PC-9 (cell line): ENCODE data around the gene IGFBP1. TPM values are rescaled to one million over a fixed set of nuclear protein-coding genes. Genes with fewer than 3 reads are reported as not detected.
"Not testable (repeated sequence)": the region's sequence is repeated elsewhere in the genome, so short reads cannot be mapped to it uniquely, and the experiment has no call there.

Experiments
- BruUV-seq: library from RNA; stranded (reverse); fragments of 400-500 nt; replicated peaks from 2 replicates; lab custom pipeline; 2021; lab: Mats Ljungman, UMichigan
- CTCF ChIA-PET: fragments of 300-600 bp; sonication (Branson Sonifier 250); formaldehyde crosslinking; loops from one replicate; lab custom pipeline; 2022; ENCODE audit warnings: antibody characterized with exemption; lab: Charles Lee
- POLR2A ChIA-PET: fragments of 300-600 bp; sonication (Branson Sonifier 250); formaldehyde crosslinking; loops from one replicate; lab custom pipeline; 2022; ENCODE audit warnings: antibody characterized with exemption; ENCODE audit not compliant: unreplicated experiment; lab: Charles Lee
- DNase-seq, 2 experiments: peaks; one replicate each; pipeline versions ENCODE4 v3.0.0 to v3.0.0-alpha.2; 2015 to 2022; ENCODE audit warnings: mixed read lengths in 1 of 2
- H2AFZ ChIP-seq: fragments of 200-600 bp; sonication (generic); 2 replicates; pipeline ENCODE4 v1.8.1; 2017; ENCODE audit warnings: antibody characterized with exemption
- H3F3A ChIP-seq: fragments of 200-600 bp; sonication (generic); 2 replicates; pipeline ENCODE4 v1.8.1; 2017; ENCODE audit warnings: antibody characterized with exemption, mild to moderate bottlenecking, low read depth; ENCODE audit not compliant: insufficient read depth
- H3K27ac ChIP-seq: fragments of 200-600 bp; sonication (generic); 2 replicates; pipeline ENCODE4 v1.6.1; 2016; ENCODE audit warnings: mixed run types
- H3K27me3 ChIP-seq: fragments of 200-600 bp; sonication (generic); 2 replicates; pipeline ENCODE4 v1.6.1; 2016; ENCODE audit warnings: low read depth, mixed run types; ENCODE audit not compliant: insufficient read depth
- H3K36me3 ChIP-seq: fragments of 200-600 bp; sonication (generic); 2 replicates; pipeline ENCODE4 v1.6.1; 2016; ENCODE audit warnings: low read depth, mixed run types
- H3K4me1 ChIP-seq: fragments of 200-600 bp; sonication (generic); replicated peaks from 2 replicates; pipeline ENCODE4 v1.6.1; 2016; ENCODE audit warnings: mixed run types; ENCODE audit not compliant: insufficient read depth
- H3K4me2 ChIP-seq: fragments of 200-600 bp; sonication (generic); 2 replicates; pipeline ENCODE4 v1.6.1; 2017; ENCODE audit warnings: mixed run types
- H3K4me3 ChIP-seq: fragments of 200-600 bp; sonication (generic); 2 replicates; pipeline ENCODE4 v1.6.1; 2016; ENCODE audit warnings: mixed run types
- H3K79me2 ChIP-seq: fragments of 200-600 bp; sonication (generic); 2 replicates; pipeline ENCODE4 v1.6.1; 2017; ENCODE audit warnings: low read depth, mixed run types
- H3K9me2 ChIP-seq: fragments of 200-600 bp; sonication (generic); 2 replicates; pipeline ENCODE4 v1.8.1; 2017; ENCODE audit warnings: mild to moderate bottlenecking; ENCODE audit not compliant: insufficient read depth
- H3K9me3 ChIP-seq: fragments of 200-600 bp; sonication (generic); 2 replicates; pipeline ENCODE4 v1.8.1; 2016; ENCODE audit warnings: low read depth; ENCODE audit not compliant: insufficient read depth
- H4K20me1 ChIP-seq: fragments of 200-600 bp; sonication (generic); 2 replicates; pipeline ENCODE4 v1.8.1; 2017; ENCODE audit not compliant: insufficient read depth
- EZH2 ChIP-seq: fragments of 200-600 bp; sonication (generic); IDR thresholded peaks from 2 replicates; pipeline ENCODE4 v1.8.0; 2017; ENCODE audit warnings: antibody characterized with exemption, low read depth
- intact Hi-C: fragments of 100-400 bp; cut with micrococcal nuclease; formaldehyde crosslinking; loops from one replicate; pipeline ENCODE4 v1.10.0; 2022; ENCODE audit not compliant: unreplicated experiment
- total RNA-seq: library from RNA; stranded (reverse); gene quantifications from 2 replicates; pipeline ENCODE4 v1.2.3, GENCODE V29; 2021
- TF ChIP-seq, protein P1 (sequence below): fragments of 200-600 bp; sonication (generic); conservative IDR thresholded peaks from 2 replicates; pipeline ENCODE4 v1.6.1; 2017; ENCODE audit warnings: mixed run types, antibody characterized with exemption, mild to moderate bottlenecking, moderate library complexity

Gene IGFBP1
- total RNA-seq, 1 experiment from 2014 or later, result 0.92 TPM

DNA sequence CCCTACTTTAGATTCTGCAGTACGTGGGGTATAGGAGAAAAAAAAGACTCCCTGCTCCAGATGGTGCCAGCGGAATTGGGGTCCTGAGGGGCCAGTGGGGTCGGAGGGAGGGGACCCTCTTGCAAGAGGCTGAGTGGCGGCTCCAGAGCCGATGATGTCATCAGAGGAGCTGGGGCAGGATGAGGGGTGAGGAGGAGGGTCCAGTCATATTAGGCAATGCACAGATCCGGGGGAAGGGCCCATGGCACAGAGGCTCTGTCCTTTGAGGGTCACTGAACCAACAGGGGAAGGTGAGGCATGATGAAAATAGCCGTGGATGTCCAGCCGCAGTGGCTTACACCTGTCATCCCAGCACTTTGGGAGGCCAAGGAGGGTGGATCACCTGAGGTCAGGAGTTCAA lies 34.8 kb upstream of the IGFBP1 start:
- CTCF ChIA-PET, result interaction anchor here (0.6 kb wide), 1 partner anchor 675 kb away, joined by 3 read pairs; no protein-coding TSS in a partner anchor
- intact Hi-C loops, H3K27me3 ChIP-seq, BruUV-seq, DNase-seq, H3K9me3 ChIP-seq, H3K4me3 ChIP-seq, H4K20me1 ChIP-seq, POLR2A ChIA-PET, H2AFZ ChIP-seq, H3K9me2 ChIP-seq, H3K4me2 ChIP-seq, H3K27ac ChIP-seq, H3K4me1 ChIP-seq, H3K79me2 ChIP-seq, H3F3A ChIP-seq, H3K36me3 ChIP-seq: not testable (repeated sequence)

DNA sequence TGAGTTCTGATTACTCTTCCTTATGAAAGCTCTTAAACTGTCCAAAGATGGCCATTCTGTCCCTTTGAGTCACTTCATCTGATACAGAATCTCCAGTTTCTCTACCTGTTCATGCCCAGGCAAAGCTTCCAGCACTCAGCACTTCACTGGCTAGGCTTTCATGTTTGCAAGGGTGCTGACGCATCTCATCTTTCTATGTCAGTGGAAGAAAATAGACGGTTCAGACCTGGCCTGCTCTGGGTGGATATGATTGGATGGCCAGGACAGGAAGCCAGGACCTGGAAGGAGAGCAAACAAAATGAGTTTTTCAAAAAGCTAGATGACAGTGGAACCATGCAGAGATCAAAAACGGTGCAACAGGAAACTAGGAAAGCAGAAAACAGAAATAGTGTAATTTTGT lies 32.6 kb upstream of the IGFBP1 start:
- H3K36me3 ChIP-seq, H3K9me2 ChIP-seq, H3K27ac ChIP-seq, intact Hi-C loops, CTCF ChIA-PET, H3F3A ChIP-seq, DNase-seq, H4K20me1 ChIP-seq, H2AFZ ChIP-seq, H3K4me2 ChIP-seq, H3K79me2 ChIP-seq, H3K9me3 ChIP-seq, POLR2A ChIA-PET, H3K27me3 ChIP-seq, BruUV-seq, H3K4me3 ChIP-seq, H3K4me1 ChIP-seq: not testable (repeated sequence)

DNA sequence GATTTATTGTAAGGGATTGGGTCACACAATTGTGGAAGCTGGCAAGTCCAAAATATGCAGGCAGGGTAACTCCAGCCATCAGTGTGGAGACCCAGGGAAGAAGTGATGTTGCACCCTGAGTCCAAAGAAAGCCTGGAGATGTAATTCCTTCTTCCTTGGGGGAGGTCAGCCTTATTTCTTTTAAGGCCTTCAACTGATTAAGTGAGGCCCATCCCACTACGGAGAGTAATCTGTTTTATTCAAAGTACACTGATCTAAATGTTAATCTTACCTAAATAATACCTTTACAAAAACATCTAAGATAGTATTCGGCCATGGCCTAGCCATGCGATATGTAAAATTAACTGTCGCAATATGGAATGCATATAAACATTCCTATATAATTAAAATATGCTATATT lies 31.4 kb upstream of the IGFBP1 start:
- CTCF ChIA-PET, H4K20me1 ChIP-seq, DNase-seq, H3K9me3 ChIP-seq, H3K27me3 ChIP-seq, H3K79me2 ChIP-seq, H3F3A ChIP-seq, intact Hi-C loops, H3K4me2 ChIP-seq, H3K27ac ChIP-seq, H3K36me3 ChIP-seq, BruUV-seq, POLR2A ChIA-PET, H3K4me1 ChIP-seq, H3K4me3 ChIP-seq, H3K9me2 ChIP-seq, H2AFZ ChIP-seq: not testable (repeated sequence)

DNA sequence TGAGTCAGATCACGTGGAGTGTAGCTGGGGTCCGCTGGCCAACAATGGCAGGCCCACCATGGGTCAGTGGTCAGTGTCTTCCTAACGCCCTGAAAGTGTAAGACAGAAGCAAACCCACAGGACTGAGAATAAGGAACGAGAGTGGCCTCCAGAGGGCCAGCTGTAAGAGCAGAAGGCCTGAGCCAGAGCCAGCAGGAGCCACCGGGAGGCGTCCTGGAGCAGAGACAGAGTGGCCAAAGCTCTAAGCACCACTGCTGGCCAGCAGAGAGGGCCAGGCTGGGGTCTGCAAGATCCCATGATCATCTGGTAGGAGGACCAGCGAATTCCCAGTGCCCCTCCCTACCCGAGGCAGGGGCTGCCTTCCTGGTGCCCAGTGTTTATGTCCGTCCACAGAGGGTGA lies 24.6 kb upstream of the IGFBP1 start:
- BruUV-seq, result no TSS peak
- Histone ChIP-seq H3K27me3 (no peaks in the 10 kb centered on the region), H2AFZ (no peak overlapping the region), H3K4me2 (no peak overlapping the region), H3K4me3 (no peak overlapping the region), H3K36me3 (no peaks in the 10 kb centered on the region), H3K4me1 (peaks cover 6% of the 10 kb centered on the region), H3K27ac (no peak overlapping the region), H3K9me3 (no peaks in the 10 kb centered on the region), H3F3A (no peaks in the 10 kb centered on the region), H3K9me2 (no peaks in the 10 kb centered on the region), H3K79me2 (no peaks in the 10 kb centered on the region), H4K20me1 (no peaks in the 10 kb centered on the region)
- no peak for TF ChIP-seq EZH2
- TF ChIP-seq, protein P1, sequence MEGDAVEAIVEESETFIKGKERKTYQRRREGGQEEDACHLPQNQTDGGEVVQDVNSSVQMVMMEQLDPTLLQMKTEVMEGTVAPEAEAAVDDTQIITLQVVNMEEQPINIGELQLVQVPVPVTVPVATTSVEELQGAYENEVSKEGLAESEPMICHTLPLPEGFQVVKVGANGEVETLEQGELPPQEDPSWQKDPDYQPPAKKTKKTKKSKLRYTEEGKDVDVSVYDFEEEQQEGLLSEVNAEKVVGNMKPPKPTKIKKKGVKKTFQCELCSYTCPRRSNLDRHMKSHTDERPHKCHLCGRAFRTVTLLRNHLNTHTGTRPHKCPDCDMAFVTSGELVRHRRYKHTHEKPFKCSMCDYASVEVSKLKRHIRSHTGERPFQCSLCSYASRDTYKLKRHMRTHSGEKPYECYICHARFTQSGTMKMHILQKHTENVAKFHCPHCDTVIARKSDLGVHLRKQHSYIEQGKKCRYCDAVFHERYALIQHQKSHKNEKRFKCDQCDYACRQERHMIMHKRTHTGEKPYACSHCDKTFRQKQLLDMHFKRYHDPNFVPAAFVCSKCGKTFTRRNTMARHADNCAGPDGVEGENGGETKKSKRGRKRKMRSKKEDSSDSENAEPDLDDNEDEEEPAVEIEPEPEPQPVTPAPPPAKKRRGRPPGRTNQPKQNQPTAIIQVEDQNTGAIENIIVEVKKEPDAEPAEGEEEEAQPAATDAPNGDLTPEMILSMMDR, result peak; percentile 44
- peak in 1 of 2 experiments; percentile 34 for DNase-seq
- ChIA-PET CTCF (no interaction called here), POLR2A (no interaction called here)
- intact Hi-C loops, result no loop called here
